Stimulated activated CD4-positive, alpha-beta T cell treated with anti-CD3 and anti-CD28 coated beads, Interleukin-15, amount 100 ng/mL, for 24 hours (primary cell): Measurements from ENCODE around the gene OR1N1.
"Not testable (repeated sequence)": the region's sequence is repeated elsewhere in the genome, so short reads cannot be mapped to it uniquely, and the experiment has no call there.

Source experiments
- DNase-seq: peaks from one replicate; pipeline ENCODE4 v3.0.0-alpha.2; 2020

The OR1N1 gene, protein sequence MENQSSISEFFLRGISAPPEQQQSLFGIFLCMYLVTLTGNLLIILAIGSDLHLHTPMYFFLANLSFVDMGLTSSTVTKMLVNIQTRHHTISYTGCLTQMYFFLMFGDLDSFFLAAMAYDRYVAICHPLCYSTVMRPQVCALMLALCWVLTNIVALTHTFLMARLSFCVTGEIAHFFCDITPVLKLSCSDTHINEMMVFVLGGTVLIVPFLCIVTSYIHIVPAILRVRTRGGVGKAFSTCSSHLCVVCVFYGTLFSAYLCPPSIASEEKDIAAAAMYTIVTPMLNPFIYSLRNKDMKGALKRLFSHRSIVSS

DNA sequence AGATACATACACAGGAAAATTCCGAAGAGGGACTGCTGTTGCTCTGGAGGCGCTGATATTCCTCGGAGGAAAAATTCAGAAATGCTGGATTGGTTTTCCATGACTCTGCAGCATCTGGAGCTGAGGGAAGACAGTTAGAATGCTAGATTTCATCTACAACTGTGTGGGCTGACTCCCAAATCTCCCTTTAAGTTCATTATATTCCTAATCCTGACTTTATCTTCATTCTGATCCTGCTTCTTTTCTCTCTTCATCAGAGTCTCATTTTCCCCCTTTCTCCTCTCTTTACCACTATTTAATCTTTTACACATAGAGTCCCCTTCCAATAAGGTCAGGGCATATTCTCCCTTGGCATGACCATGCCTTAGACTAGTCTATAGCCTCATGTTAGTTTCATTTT is at the start of gene OR1N1:
Gene OR1N1 (minus strand): TSS at position 101 of the 400 bp plus-strand sequence. CDS start 0 bp downstream, at position 101.
- no peak for DNase-seq

GRCh38 chr9:122572456-122572855 is 45.4 kb upstream of the OR1N1 start:
- peak; percentile 1 for DNase-seq

GRCh38 chr9:122567901-122568300 is 40.8 kb upstream of the OR1N1 start:
- no peak for DNase-seq

DNA sequence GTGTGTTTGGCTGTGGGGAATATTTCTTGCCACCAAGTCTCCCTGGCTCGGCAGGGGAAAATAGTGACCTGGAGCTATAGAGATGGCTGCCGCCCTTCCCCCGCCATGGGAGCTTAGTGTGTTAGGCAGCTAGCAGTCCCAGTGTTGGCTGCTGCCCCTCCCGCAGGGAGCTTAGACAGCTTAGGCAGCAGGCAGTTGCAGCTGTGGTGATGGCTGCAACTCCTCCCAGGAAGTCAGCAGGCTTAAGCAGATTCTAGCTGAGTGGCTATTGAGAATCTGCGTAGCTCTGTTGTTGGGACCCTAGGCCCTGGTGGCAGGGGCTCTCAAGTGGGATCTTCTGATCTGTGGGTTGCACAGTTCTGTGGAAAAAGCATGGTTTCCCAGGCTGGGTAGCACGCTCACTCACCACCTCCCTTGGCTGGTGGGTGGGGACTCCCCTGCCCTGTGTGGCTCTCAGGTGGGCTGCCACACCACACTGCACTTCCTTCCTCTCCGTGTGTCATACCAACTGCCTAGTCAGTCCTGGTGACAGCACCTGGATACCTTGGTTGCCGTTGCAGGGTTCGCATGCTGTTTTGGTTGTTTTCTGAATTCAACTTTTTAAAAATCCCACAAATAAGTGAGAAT is 35.2 kb upstream of the OR1N1 start:
- peak; percentile 2 for DNase-seq

DNA sequence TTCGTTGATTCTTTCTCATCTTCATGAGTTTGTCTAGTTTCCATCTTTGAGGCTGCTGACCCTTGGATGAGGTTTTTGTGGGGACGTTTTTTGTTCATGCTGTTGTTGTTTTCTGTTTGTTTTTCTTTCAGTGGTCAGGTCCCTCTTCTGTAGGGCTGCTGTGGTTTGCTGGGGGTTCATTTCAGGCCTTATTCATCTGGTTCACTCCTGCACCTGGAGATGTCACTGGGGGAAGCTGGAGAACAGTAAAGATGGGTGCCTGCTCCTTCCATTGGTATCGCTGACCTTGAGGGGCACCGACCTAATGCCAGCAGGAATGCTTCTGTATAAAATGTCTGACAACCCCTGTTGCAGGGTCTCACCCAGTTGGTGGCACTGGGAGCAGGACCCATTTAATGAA is 34.4 kb upstream of the OR1N1 start:
- no peak for DNase-seq

DNA sequence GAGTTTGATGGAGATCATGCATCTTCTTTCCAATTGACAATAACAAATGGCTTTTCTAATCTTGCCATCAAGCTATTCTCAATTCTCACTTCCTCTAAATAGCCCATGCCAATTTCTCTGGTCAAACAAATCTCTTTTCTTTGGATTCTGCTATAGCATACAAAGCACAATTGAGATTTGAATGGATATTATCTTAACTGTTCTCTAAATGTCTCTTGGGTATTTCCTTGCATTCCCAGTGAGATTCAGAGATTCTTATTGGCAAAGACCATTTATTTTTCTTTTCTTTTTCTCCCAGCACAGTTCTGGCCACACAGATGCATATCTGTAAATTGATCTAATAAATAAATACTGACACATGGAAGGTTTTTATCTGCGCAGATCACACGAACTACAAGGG is 25.7 kb upstream of the OR1N1 start, which contains the start of gene OR1N2:
Gene OR1N2 (plus strand): TSS at position 301 of the 400 bp plus-strand sequence. CDS start 100 bp downstream, outside the sequence.
- no peak for DNase-seq

DNA sequence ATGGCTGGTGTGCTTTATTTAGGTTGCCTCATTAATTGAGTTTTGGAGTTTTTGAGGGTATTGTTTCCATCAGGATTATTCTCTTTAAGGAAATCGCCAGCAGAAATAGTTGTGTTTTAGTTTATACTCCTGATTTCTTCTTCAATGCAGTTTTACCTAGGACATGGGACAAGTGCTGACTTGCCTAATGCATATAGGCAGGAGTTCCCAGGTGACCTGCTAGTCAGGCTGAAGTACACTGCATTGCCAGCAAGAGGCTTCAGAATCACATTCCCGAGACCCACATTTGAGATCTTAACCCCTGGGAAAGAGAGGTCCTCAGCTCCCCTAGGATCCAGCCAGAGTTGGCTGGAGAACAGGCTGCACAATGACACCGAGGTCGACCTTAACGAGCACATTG is 24.3 kb upstream of the OR1N1 start:
- no peak for DNase-seq

DNA sequence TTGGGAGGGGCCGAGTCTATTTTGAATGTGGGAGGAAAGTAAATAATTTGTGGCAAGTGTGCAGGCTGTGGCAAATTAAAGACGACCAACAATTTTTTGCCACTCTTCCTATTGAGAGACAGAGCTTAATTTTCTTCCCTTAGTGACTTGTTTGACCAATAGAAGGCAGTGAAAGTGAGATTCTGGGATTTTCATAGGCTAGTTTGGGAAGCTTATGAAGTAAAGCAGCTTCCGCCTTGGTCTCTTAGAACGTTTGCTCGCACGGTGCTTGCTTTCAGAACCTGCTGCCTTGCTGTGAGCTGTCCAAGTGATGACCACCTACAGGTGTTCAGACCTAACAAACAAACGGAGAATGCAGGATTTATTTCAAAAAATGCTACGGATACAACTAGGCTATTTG is 19.1 kb upstream of the OR1N1 start:
- DNase-seq = no peak

- no peak for DNase-seq
Observed at GRCh38 chr9:122538757-122539156, 11.7 kb upstream of the OR1N1 start.

DNA sequence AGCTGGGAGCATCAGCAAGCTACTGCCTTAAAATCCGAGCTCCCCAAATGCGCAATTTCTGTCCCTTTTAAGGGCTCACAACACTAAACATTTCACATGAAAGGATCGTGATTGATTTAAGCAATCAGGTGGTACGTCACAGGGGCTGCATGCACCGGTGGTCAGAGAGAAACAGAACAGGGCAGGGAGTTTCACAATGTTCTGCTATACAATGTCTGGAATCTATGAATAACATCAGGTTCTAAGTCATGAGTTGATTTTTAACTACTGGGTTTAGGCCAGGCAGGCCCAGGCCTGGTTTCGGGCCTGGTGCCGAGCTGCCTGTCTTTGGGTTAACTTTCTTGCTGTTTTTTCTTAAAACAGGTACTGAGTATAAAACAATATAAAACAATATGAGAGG is 10.0 kb upstream of the OR1N1 start:
- not testable (repeated sequence) for DNase-seq

DNA sequence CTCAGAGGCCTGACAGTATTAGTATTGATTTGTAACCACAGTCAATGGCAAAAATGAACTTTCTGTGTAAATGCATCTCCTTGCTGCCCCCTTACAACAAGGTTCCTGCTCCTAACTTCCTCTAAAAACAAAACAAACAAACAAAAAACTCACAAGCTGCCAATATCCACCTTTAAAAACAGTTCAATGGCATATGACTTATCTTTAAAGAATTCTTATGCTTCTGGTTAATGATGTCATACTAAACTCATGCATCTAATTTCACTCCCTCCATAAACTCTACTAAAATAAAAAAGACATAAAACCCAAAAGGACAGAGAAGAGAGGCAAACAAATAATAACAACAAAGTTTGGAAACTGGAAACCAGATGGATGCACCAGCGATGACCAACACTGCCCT is 9.0 kb upstream of the OR1N1 start:
- DNase-seq = no peak

GRCh38 chr9:122531157-122531556 is 4.1 kb upstream of the OR1N1 start:
- not testable (repeated sequence) for DNase-seq

- peak; percentile 27 for DNase-seq
Observed at GRCh38 chr9:122526602-122527001, 491 bp downstream of the OR1N1 start.

- DNase-seq = no peak
Observed at GRCh38 chr9:122519376-122519775, 7.7 kb downstream of the OR1N1 start.

GRCh38 chr9:122518841-122519240 is 8.3 kb downstream of the OR1N1 start, which contains the start of gene OR1J4:
OR1J4 (plus strand) TSS chr9:122519141; CDS start chr9:122519141, 0 bp downstream.
- no peak for DNase-seq

- DNase-seq = no peak
Observed at GRCh38 chr9:122518226-122518625, 8.9 kb downstream of the OR1N1 start.

GRCh38 chr9:122510502-122510901 is 16.6 kb downstream of the OR1N1 start, which contains the start of gene OR1J2:
OR1J2 (plus strand) TSS chr9:122510802; CDS start chr9:122510802, 0 bp downstream.
- no peak for DNase-seq

- DNase-seq = no peak
Observed at GRCh38 chr9:122506964-122507363, 20.1 kb downstream of the OR1N1 start.

DNA sequence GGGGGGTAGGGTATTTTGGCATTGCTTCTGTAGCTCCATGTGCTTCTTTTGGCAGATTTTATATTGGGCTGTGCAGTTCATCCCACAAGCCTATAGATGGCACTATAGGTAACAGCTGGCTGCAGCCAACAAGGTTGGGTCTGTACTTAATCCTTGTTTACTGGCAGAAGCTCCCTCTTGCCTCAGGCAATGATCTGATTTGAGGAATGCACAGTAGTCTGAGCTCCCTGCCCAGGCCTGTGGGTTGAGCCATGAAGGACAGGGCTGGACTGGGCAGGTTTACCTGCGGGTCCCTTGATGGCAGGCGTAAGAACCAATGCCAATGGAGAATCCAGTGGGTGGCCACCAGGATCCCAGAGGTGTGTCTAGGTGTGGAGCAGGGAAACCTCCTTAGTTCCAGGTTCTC is 28.2 kb downstream of the OR1N1 start:
- DNase-seq = peak; percentile 26

- DNase-seq = no peak
Observed at GRCh38 chr9:122479062-122479461, 48.0 kb downstream of the OR1N1 start.

DNA sequence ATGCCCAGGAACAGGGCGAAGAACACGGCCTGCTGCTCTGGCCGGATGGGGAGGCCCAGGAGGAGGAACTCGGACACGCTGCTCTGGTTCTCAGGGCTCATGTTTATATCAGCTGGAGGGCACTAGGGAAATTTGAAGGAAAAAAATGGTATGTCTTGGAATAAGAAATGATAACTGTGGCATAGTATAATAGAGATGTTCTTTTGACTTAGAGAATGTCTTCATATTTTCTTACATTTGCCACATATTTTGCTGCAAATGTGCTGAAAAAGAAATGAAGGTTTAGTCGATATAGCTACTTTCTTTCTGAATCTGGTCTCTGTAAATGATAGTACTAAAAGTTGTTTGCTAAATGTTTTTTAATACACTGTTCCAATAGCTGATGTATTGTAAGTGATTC is 49.3 kb downstream of the OR1N1 start, which contains the start of gene OR1J1:
Gene OR1J1 (minus strand): TSS at position 101 of the 400 bp plus-strand sequence. CDS start 0 bp downstream, at position 101.
- no peak for DNase-seq

DNA sequence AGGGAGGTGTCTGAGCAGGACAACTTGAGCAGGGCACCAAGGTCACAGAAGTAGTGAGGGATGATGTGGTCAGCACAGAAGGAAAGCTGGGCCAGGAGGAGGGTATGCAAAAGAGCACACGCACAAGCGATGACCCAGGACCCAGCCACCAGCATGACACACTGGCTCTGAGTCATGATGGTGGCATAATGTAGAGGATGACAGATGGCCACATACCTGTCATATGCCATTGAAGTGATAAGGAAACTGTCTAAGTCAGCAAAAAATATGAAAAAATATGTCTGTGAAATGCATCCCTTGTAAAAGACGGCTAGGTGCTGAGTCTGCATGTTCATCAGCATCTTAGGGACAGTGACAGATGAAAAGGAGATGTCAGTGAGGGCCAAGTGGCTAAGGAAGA is 49.7 kb downstream of the OR1N1 start:
- no peak for DNase-seq
